HepG2 (cell line): ENCODE measurements around the gene TBC1D14. TPM values are rescaled to one million over a fixed set of nuclear protein-coding genes. Genes with fewer than 3 reads are reported as not detected.

Experiments
- ASH2L ChIP-seq: fragments of 300-600, 200-600 bp; sonication (generic); IDR thresholded peaks from 2 replicates; pipeline ENCODE4 v1.7.0; 2017; ENCODE audit warnings: low read depth, mild to moderate bottlenecking, moderate library complexity, mixed read lengths, low read length; ENCODE audit not compliant: insufficient read length
- BRD4 ChIP-seq: sonication (generic); formaldehyde crosslinking; IDR thresholded peaks from 2 replicates; pipeline ENCODE4 v1.4.0; 2020; ENCODE audit warnings: missing genetic modification reagents
- FOXO4 ChIP-seq: sonication (generic); formaldehyde crosslinking; conservative IDR thresholded peaks from 2 replicates; pipeline ENCODE4 v1.8.1; 2023; ENCODE audit warnings: missing genetic modification reagents
- FUBP1 ChIP-seq: sonication (generic); formaldehyde crosslinking; IDR thresholded peaks from 2 replicates; pipeline ENCODE4 v1.5.1; 2020; ENCODE audit warnings: missing genetic modification reagents, mild to moderate bottlenecking, borderline replicate concordance
- ZBTB4 ChIP-seq: sonication (generic); formaldehyde crosslinking; IDR thresholded peaks from 2 replicates; pipeline ENCODE4 v1.4.0; 2020; ENCODE audit warnings: missing genetic modification reagents, mild to moderate bottlenecking, borderline replicate concordance
- ZFAT ChIP-seq: sonication (generic); formaldehyde crosslinking; conservative IDR thresholded peaks from 2 replicates; pipeline ENCODE4 v1.8.1; 2023; ENCODE audit warnings: missing genetic modification reagents, inconsistent platforms
- ZNF17 ChIP-seq: sonication (generic); formaldehyde crosslinking; IDR thresholded peaks from 2 replicates; pipeline ENCODE4 v1.5.0; 2020; ENCODE audit warnings: mild to moderate bottlenecking, missing genetic modification reagents
- ZNF362 ChIP-seq: sonication (generic); formaldehyde crosslinking; IDR thresholded peaks from 2 replicates; pipeline ENCODE4 v1.4.0; 2020; ENCODE audit warnings: missing genetic modification reagents, mild to moderate bottlenecking, borderline replicate concordance
- ZNF451 ChIP-seq: sonication (generic); formaldehyde crosslinking; IDR thresholded peaks from 2 replicates; pipeline ENCODE4 v1.5.0; 2020; ENCODE audit warnings: mild to moderate bottlenecking, missing genetic modification reagents
- ZNF484 ChIP-seq: sonication (generic); formaldehyde crosslinking; IDR thresholded peaks from 2 replicates; pipeline ENCODE4 v1.5.1; 2020; ENCODE audit warnings: mild to moderate bottlenecking, low read depth, missing genetic modification reagents, borderline replicate concordance
- ZNF574 ChIP-seq: sonication (generic); formaldehyde crosslinking; IDR thresholded peaks from 2 replicates; pipeline ENCODE4 v1.4.0; 2020; ENCODE audit warnings: missing genetic modification reagents
- polyA plus RNA-seq, 8 experiments: library from polyadenylated mRNA; depleted of rRNA in 3 of 8; stranded (reverse) in 7 of 8; unstranded in 1 of 8; fragments of >200 nt; fragmentation: Illumina TruSeq in 4 of 8; extraction: Trizol in 4 of 8; gene quantifications; 2 replicates each; pipeline versions ENCODE4 v1.2.1 to v1.2.3, GENCODE V29; 2011 to 2016; ENCODE audit warnings: low read depth in 4 of 8, missing spikeins in 1 of 8, mixed read lengths in 1 of 8; ENCODE audit not compliant: insufficient read depth in 1 of 8
- total RNA-seq, 5 experiments: library from RNA; depleted of rRNA; stranded (reverse); fragments of >200 nt; fragmentation: Illumina TruSeq; extraction: Trizol; gene quantifications; 2 replicates each; pipeline ENCODE4 v1.2.3, GENCODE V29; 2016; ENCODE audit warnings: low read depth in 1 of 5
- TF ChIP-seq, protein P1 (sequence below): sonication (generic); formaldehyde crosslinking; IDR thresholded peaks from 2 replicates; pipeline ENCODE4 v1.9.0; 2021; ENCODE audit warnings: missing genetic modification reagents, mild to moderate bottlenecking, borderline replicate concordance

Gene TBC1D14
- total and polyA plus RNA-seq, 2 of the 13 experiments (the other 11 are each of a cell fraction or from before 2014, with no cell fraction given), result 29.5 to 46.5 TPM

DNA sequence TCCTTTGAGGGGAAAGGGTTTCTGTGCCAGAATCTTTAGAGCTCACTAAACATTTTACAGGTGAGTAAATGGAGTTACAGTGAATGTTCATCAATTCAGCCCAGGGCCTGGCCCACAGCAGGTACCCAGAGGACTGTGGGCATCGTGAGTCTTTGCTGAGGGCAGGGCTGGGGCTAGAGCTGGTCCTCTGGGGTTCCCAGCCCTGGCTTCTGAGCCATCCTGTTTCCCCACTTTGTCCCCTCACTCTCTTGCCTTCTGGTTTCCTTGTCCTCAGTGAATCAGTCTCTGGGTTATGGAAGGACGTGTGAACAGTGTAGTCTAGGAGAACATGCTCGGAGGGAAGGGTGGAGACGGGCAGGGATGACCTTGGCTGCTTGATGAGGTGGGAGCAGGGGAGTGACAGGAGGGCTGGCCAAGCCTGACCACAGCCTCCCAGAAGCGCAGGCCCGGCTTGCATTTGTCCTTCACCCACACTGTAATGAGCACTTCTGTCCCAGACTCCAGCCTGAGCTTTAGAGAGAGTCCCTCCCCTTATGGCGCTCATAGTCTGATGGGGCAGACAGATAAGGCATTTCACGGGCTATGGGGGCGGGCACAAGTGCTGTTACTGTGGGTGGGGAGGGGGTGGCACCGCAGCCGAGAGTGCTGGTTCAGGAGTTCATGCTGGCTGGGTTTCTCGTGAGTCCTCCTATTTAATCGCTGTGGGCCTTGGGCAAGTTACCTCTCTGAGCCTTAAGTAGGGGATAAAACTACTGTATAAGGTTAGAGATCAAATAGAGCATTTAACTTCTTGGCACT, 17.3 kb downstream of the TBC1D14 start (continued):
- TF ChIP-seq ZNF362 (CRISPR knock-in tag) (no peak), ZNF484 (CRISPR knock-in tag) (no peak), FUBP1 (no peak), ZFAT (no peak), BRD4 (CRISPR knock-in tag) (no peak), FOXO4 (no peak), ASH2L (peak; percentile 24), ZNF17 (CRISPR knock-in tag) (no peak), ZNF574 (peak; percentile 49; the same call in 1 of the 2 replicates), ZNF451 (CRISPR knock-in tag) (no peak), ZBTB4 (CRISPR knock-in tag) (no peak)
- TF ChIP-seq, protein P1, sequence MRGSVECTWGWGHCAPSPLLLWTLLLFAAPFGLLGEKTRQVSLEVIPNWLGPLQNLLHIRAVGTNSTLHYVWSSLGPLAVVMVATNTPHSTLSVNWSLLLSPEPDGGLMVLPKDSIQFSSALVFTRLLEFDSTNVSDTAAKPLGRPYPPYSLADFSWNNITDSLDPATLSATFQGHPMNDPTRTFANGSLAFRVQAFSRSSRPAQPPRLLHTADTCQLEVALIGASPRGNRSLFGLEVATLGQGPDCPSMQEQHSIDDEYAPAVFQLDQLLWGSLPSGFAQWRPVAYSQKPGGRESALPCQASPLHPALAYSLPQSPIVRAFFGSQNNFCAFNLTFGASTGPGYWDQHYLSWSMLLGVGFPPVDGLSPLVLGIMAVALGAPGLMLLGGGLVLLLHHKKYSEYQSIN (CRISPR knock-in tag), result no peak
